Lower leg skin (tissue), 3 donors: ENCODE measurements around the gene XRCC6.

Experiments used
- CTCF ChIP-seq, 3 donors: fragments of 450-650 bp; IDR thresholded peaks; one replicate each; pipeline ENCODE4 v1.5.1; 2016; ENCODE audit warnings: antibody characterized with exemption in 3 of 3, mild to moderate bottlenecking in 3 of 3, moderate library complexity in 2 of 3
- POLR2A ChIP-seq, 2 donors: fragments of 450-650 bp; IDR thresholded peaks; one replicate each; pipeline ENCODE4 v1.6.1; 2016 to 2017; ENCODE audit warnings: antibody characterized with exemption in 2 of 2, mild to moderate bottlenecking in 1 of 2, moderate library complexity in 1 of 2

- TF ChIP-seq CTCF (IDR thresholded peaks at IDR 0.05) (no peak), POLR2A (IDR thresholded peaks at IDR 0.05) (no peak)
Measured at GRCh38 chr22:41574847-41575381, 46.2 kb upstream of the XRCC6 start.
